22Rv1 (cell line): ENCODE measurements around the gene POLR1G.
A peak's percentile ranks its signal among the peaks of the same experiment; 100 is the strongest.

Source experiments
- H3K27ac ChIP-seq: fragments of 450-650 bp; 2 replicates; pipeline ENCODE4 v1.5.1; 2017
- ZFX ChIP-seq: fragments of 450-650 bp; IDR thresholded peaks from 2 replicates; pipeline ENCODE4 v1.6.1; 2017; ENCODE audit warnings: antibody characterized with exemption, borderline replicate concordance
- TF ChIP-seq, protein P1 (sequence below): fragments of 450-650 bp; IDR thresholded peaks from 2 replicates; pipeline ENCODE4 v1.5.1; 2017; ENCODE audit warnings: mild to moderate bottlenecking

The POLR1G gene

DNA sequence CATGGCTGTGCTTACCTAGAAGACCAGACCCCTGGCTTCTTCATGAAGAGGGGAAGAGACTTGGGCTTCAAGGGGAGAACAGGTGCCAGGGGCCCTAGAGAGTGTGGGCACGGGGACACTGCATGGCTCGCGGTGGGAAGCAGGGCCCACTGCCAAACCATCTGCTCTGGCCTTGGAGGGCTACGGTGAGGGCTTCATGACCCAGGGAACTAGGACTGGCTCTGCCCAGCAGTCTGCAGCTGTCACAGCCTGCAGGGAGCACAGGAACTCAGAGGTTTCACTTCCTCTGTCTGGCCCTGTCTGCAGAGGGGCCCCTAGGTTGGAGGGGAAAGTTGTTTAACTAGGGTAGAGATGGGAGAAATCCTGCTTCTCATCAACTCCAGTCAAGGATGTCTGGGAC, 13.0 kb downstream of the POLR1G start:
- no peak overlapping the region for H3K27ac ChIP-seq
- TF ChIP-seq, protein P1, sequence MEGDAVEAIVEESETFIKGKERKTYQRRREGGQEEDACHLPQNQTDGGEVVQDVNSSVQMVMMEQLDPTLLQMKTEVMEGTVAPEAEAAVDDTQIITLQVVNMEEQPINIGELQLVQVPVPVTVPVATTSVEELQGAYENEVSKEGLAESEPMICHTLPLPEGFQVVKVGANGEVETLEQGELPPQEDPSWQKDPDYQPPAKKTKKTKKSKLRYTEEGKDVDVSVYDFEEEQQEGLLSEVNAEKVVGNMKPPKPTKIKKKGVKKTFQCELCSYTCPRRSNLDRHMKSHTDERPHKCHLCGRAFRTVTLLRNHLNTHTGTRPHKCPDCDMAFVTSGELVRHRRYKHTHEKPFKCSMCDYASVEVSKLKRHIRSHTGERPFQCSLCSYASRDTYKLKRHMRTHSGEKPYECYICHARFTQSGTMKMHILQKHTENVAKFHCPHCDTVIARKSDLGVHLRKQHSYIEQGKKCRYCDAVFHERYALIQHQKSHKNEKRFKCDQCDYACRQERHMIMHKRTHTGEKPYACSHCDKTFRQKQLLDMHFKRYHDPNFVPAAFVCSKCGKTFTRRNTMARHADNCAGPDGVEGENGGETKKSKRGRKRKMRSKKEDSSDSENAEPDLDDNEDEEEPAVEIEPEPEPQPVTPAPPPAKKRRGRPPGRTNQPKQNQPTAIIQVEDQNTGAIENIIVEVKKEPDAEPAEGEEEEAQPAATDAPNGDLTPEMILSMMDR: no peak
- TF ChIP-seq ZFX: no peak

DNA sequence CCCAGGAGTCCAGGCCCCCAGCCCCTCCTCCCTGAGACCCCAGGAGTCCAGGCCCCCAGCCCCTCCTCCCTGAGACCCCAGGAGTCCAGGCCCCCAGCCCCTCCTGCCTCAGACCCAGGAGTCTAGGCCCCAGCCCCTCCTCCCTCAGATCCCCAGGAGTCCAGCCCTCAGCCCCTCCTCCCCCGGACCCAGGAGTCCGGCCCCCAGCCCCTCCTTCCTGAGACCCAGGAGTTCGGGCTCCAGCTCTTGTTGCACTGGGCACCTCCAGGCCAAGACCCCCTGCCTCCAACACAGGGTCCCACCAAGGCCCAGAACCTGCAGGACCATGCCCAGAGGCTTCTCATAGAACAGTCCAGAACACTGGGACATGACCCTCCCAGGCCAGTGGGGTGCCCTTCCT, 13.5 kb downstream of the POLR1G start:
- TF ChIP-seq, protein P1: no peak
- TF ChIP-seq ZFX: no peak
- no peak overlapping the region for H3K27ac ChIP-seq

DNA sequence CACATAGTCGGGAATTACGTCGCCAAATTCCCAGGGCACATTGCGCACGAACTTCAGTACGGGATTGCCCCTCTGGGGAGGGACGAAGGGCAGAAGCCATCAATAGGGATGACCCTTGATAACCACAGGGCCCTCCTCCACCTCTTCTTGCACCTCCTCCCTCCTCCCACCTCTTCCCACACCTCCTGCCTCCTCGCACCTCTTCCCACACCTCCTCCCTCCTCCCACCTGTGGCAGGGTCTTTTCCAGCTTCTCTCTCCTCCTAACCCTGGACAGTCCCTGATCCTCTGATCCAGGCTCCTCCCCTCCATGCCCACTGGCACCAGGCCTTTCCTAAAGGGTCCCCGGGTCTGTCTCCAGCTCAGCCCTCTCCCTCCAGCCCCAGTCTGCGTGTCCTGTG, 13.9 kb downstream of the POLR1G start:
- TF ChIP-seq ZFX: no peak
- TF ChIP-seq, protein P1: no peak
- H3K27ac ChIP-seq: no peak overlapping the region

- no peak overlapping the region for H3K27ac ChIP-seq
- TF ChIP-seq, protein P1: no peak
- no peak for TF ChIP-seq ZFX
Observed at GRCh38 chr19:45420871-45421270, 14.4 kb downstream of the POLR1G start.

- H3K27ac ChIP-seq: peak overlapping the region; percentile 100
- TF ChIP-seq, protein P1: no peak
- no peak for TF ChIP-seq ZFX
Observed at GRCh38 chr19:45421947-45422498, 15.6 kb downstream of the POLR1G start.

DNA sequence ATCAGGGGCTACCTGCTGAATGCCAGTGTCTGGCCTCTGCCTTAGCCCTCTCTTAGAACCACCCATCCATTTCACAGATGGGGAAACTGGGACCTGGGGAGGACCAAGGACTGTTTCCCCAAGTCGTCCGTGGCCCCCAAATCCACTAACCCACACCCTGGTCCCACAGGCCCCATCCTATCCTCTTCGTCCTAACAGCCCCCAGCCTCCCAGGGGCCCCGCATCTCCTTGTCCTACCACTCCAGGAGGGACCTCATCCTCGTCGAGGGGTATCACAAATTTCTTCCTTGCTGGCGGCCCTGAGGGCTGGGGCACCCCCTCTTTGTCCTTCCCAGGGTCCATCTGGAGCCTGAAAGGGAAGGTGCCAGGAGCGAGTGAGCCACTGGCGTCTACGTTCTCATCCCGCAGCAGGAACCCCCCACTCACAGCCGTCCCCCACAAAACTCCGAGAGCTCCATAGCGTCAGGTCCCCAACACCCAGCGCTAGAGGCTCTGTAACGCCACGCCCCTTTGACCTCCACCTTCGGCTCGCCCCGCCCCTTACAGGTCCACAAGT, 16.7 kb downstream of the POLR1G start:
- peak overlapping the region; percentile 100 for H3K27ac ChIP-seq
- TF ChIP-seq ZFX: no peak
- TF ChIP-seq, protein P1: no peak

- peak within 1 kb of the TSS; percentile 100 for H3K27ac ChIP-seq
- TF ChIP-seq ZFX: no peak
- TF ChIP-seq, protein P1: no peak
Observed at GRCh38 chr19:45423589-45424190, 17.2 kb downstream of the POLR1G start, which contains the start of gene ERCC1. Gene ERCC1 (minus strand): TSS chr19:45423917. CDS start chr19:45423374, 543 bp downstream.
